Nucleus accumbens (tissue), 56 donors: Measurements from ENCODE around the gene PDE4DIP.
"Not testable (repeated sequence)": the region's sequence is repeated elsewhere in the genome, so short reads cannot be mapped to it uniquely, and the experiment has no call there.

Source experiments
- DNase-seq, 56 donors: peaks; one replicate each; lab custom pipeline; 2025; lab: John Stamatoyannopoulos, UW

PDE4DIP gene

GRCh38 chr1:149018577-149018976 lies 174.3 kb downstream of the PDE4DIP start:
- DNase-seq: not testable (repeated sequence)

- not testable (repeated sequence) for DNase-seq
These were observed 180.1 kb downstream of the PDE4DIP start for GRCh38 chr1:149024327-149024726.

- DNase-seq: not testable (repeated sequence)
These were observed 189.7 kb downstream of the PDE4DIP start for GRCh38 chr1:149033916-149034315.

DNA sequence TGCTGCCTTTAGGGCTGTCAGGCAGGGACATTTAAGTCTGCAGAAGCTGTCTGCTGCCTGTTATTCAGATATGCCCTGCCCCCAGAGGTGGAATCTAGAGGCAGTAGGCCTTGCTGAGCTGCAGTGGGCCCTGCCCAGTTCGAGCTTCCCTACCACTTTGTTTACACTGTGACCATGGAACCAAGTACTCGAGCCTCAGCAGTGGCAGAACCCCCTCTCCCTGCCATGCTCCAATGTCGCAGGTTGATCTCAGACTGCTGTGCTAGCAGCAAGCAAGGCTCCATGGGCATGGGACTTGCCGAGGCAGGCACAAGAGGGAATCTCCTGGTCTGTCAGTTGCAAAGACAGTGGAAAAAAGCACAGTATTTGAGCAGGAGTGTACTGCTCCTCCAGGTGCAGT lies 198.8 kb downstream of the PDE4DIP start:
- DNase-seq: not testable (repeated sequence)

DNA sequence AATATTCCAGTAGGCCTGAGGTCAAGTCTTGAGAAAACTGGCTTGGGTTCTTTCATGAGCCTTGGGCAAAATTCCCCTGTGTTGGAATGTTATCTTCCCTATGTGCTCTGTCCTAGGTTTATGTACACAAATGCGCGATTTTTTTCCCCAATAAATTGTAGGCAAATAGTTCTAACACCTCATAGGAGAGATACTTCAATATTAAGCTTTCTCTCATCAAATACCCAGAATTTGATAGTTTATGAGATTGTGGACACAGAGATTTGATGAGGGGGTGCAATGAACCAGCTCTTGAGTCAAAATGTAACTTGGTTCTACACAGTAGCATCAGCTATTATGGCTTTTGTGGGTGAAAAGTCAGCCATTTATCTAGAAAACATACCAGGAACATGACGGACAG lies 220.4 kb downstream of the PDE4DIP start:
- not testable (repeated sequence) for DNase-seq

- not testable (repeated sequence) for DNase-seq
These were observed 231.4 kb downstream of the PDE4DIP start for GRCh38 chr1:149075505-149076127.
